ENCODE results near the gene ESR1. TPM values are rescaled to one million over a fixed set of nuclear protein-coding genes. Genes with fewer than 3 reads are reported as not detected.

The ESR1 gene
- total and polyA plus RNA-seq, 2 donors (not counting 3 experiments of a cell fraction or from before 2014, with no cell fraction given): 0.01 TPM; not detected in 1

GRCh38 chr6:152127432-152128165, 320.1 kb downstream of the ESR1 start:
- Histone ChIP-seq H3K9me3 (replicated peaks; ENCODE audit: control insufficient read depth, insufficient read depth, low read length) (no peaks in the 10 kb centered on the region), H3K27ac (ENCODE audit: insufficient read depth, low read depth, low read length) (no peak overlapping the region), H3K27me3 (ENCODE audit: control insufficient read depth in 2 of 2, insufficient read depth in 2 of 2, low read length in 2 of 2) (no peaks in the 10 kb centered on the region), H2AFZ (ENCODE audit: low read depth, low read length) (no peak overlapping the region), H3K9me1 (replicated peaks; ENCODE audit: control insufficient read depth, extremely low read depth, insufficient read depth, low read length) (no peaks in the 10 kb centered on the region), H3K9ac (replicated peaks; ENCODE audit: extremely low read depth, insufficient read depth, low read length) (no peak overlapping the region), H3K79me2 (ENCODE audit: control insufficient read depth, insufficient read depth, low read length) (no peaks in the 10 kb centered on the region), H3K4me1 (ENCODE audit: control insufficient read depth, extremely low read depth, insufficient read depth, low read length) (peaks cover 14% of the 10 kb centered on the region), H3K4me2 (ENCODE audit: insufficient read depth, low read length) (no peak overlapping the region), H4K20me1 (replicated peaks; ENCODE audit: control insufficient read depth, extremely low read depth, insufficient read depth, low read length) (no peaks in the 10 kb centered on the region), H3K36me3 (ENCODE audit: control insufficient read depth in 2 of 2, extremely low read depth in 1 of 2, insufficient read depth in 2 of 2, low read length in 2 of 2) (peaks cover 0 to 4% of the 10 kb centered on the region in 2 experiments), H3K4me3 (replicated peaks in 1 of 3; ENCODE audit: insufficient read depth in 1 of 3, low read depth in 1 of 3, low read length in 3 of 3) (no peak overlapping the region)
- TF ChIP-seq POLR2A (IDR thresholded peaks at IDR 0.05; ENCODE audit: low read depth, low read length) (no peak), FOS (IDR thresholded peaks at IDR 0.05; ENCODE audit: borderline replicate concordance, insufficient read depth, low read length) (no peak), POLR2AphosphoS5 (IDR thresholded peaks at IDR 0.05; ENCODE audit: insufficient read depth, low read depth, low read length) (no peak), EZH2 (IDR thresholded peaks at IDR 0.05; ENCODE audit: borderline replicate concordance, low read depth, low read length, severe bottlenecking) (no peak), MAX (IDR thresholded peaks at IDR 0.05; ENCODE audit: insufficient read depth, insufficient read length) (no peak), CTCF (IDR thresholded peaks at IDR 0.05; ENCODE audit: extremely low read depth in 1 of 2, insufficient read depth in 1 of 2, low read depth in 1 of 2, low read length in 2 of 2) (no peak), GATA2 (IDR thresholded peaks at IDR 0.05; ENCODE audit: insufficient read depth, insufficient read length, low read depth, low read length) (no peak), JUN (IDR thresholded peaks at IDR 0.05; ENCODE audit: borderline replicate concordance, insufficient read depth, insufficient read length, low read depth) (no peak), MYC (IDR thresholded peaks at IDR 0.05; ENCODE audit: low read depth, low read length) (no peak)
- DNase-seq (ENCODE audit: low read depth, low spot score) (no peak), FAIRE-seq (no peak)
- intact Hi-C loops (cut with micrococcal nuclease) (loop anchor here (5.0 kb wide), 1 partner anchor 145 kb away; no protein-coding TSS in a partner anchor), dilution Hi-C loops (cut with MboI; ENCODE audit: extremely low pct_ligation_motif_present, low sequenced_read_pairs) (no loop called here)
- ChIA-PET POLR2A (no interaction called here), CTCF (interaction anchor here (1.3 to 5.3 kb wide), 2 partner anchors 17 to 362 kb away, joined by 3 to 178 read pairs; no protein-coding TSS in a partner anchor)
- BruUV-seq (replicated peaks): no TSS peak
